ENCODE measurements around the gene ARHGAP25.

ARHGAP25 gene

GRCh38 chr2:68734688-68735525 is at the start of gene ARHGAP25:
Gene ARHGAP25, plus strand, starts transcription at chr2:68734811. Its CDS starts 389 bp downstream, at chr2:68735200.
- peak; percentile 58 for DNase-seq

GRCh38 chr2:68686178-68686577 is 48.4 kb upstream of the ARHGAP25 start:
- no peak for DNase-seq

- no peak for DNase-seq
Measured at GRCh38 chr2:68687018-68687417, 47.6 kb upstream of the ARHGAP25 start.

- DNase-seq: no peak
Measured at GRCh38 chr2:68689553-68690537, 44.8 kb upstream of the ARHGAP25 start.

- DNase-seq: no peak
Measured at GRCh38 chr2:68690851-68691250, 43.8 kb upstream of the ARHGAP25 start.

- no peak for DNase-seq
Measured at GRCh38 chr2:68692511-68692910, 42.1 kb upstream of the ARHGAP25 start.

- DNase-seq: no peak
Measured at GRCh38 chr2:68693951-68694350, 40.7 kb upstream of the ARHGAP25 start.

GRCh38 chr2:68695971-68696370 is 38.6 kb upstream of the ARHGAP25 start:
- DNase-seq: no peak

- DNase-seq: no peak
Measured at GRCh38 chr2:68696554-68696953, 38.1 kb upstream of the ARHGAP25 start.

- DNase-seq: no peak
Measured at GRCh38 chr2:68698567-68699377, 35.8 kb upstream of the ARHGAP25 start.

GRCh38 chr2:68700560-68700959 is 34.1 kb upstream of the ARHGAP25 start:
- DNase-seq: no peak

- no peak for DNase-seq
Measured at GRCh38 chr2:68706637-68707036, 28.0 kb upstream of the ARHGAP25 start.

- DNase-seq: no peak
Measured at GRCh38 chr2:68708629-68709028, 26.0 kb upstream of the ARHGAP25 start.

GRCh38 chr2:68709421-68709911 is 25.1 kb upstream of the ARHGAP25 start:
- DNase-seq: no peak

- DNase-seq: no peak
Measured at GRCh38 chr2:68710336-68710735, 24.3 kb upstream of the ARHGAP25 start.

GRCh38 chr2:68710756-68711155 is 23.9 kb upstream of the ARHGAP25 start:
- DNase-seq: no peak

GRCh38 chr2:68714866-68715265 is 19.7 kb upstream of the ARHGAP25 start:
- DNase-seq: peak; percentile 80

GRCh38 chr2:68715353-68716041 is 19.1 kb upstream of the ARHGAP25 start:
- peak; percentile 51 for DNase-seq

GRCh38 chr2:68716604-68717304 is 17.9 kb upstream of the ARHGAP25 start:
- DNase-seq: no peak

GRCh38 chr2:68717305-68717661 is 17.3 kb upstream of the ARHGAP25 start:
- DNase-seq: no peak

GRCh38 chr2:68719912-68720311 is 14.7 kb upstream of the ARHGAP25 start:
- no peak for DNase-seq

All from CD4-positive, alpha-beta T cell treated with Interleukin-15 for 1 hour (primary cell).